ENCODE measurements around the gene ELK3.

DNA sequence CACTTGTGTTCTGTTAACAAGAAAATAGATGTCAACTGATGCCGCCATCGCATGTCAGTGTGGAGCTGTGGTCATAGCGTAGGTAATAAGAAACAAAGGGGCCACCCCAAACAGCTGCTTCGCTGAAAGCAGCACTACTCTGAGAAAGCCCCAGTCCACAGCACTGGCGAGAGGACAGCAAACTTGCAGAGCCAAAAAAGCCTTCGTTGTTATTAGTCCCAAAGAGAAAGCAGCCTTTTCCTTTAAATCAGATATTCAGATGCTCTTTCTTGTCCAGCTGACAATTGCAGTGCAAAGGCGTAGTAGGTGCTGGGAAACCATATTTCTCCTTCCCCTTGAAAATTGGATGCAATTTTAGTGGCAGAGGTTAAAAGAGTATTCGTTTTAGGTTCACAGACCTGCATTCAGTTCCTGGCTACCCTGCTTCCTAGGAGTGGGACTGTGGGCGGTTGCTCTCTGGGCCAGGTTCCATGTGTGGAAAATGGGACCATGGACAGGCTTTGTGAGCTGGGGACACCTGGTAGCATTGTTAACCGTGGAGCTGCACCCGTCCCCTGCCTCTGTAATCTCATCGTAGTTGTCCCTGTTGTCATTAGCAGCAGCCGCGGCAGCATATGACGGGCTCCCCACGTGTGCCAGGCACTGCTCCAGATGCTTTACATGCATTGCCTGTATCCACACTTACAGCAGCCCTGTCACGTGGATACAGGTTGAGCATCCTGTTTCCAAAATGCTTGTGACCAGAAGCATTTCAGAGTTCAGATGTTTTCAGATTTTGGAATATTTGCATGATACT is 54.2 kb downstream of the ELK3 start:
- TF ChIP-seq POLR2A (IDR thresholded peaks at IDR 0.05) (no peak), CTCF (IDR thresholded peaks at IDR 0.05) (no peak), POLR2AphosphoS5 (IDR thresholded peaks at IDR 0.05) (no peak)
